Activated naive CD8-positive, alpha-beta T cell treated with anti-CD3 and anti-CD28 coated beads, Interleukin-2, amount 10 ng/mL, durations not matched to agents 7 days and 5 days (primary cell): ENCODE measurements around the gene MYD88. TPM values are rescaled to one million over a fixed set of nuclear protein-coding genes. Genes with fewer than 3 reads are reported as not detected.
A peak's percentile ranks its signal among the peaks of the same experiment; 100 is the strongest.

Source experiments
- ATAC-seq: fragments of 150-1000 bp; cut with Tn5 transposase; one replicate; pipeline ENCODE4 v1.10.0; 2021; ENCODE audit warnings: low read depth, moderate library complexity
- POLR2A ChIA-PET: fragments of 350-600 bp; sonication (Branson Sonifier 250); formaldehyde crosslinking; loops from one replicate; lab custom pipeline; 2021; ENCODE audit warnings: antibody characterized with exemption; lab: Charles Lee
- DNase-seq: peaks from one replicate; pipeline ENCODE4 v3.0.0; 2021
- H3K27ac Mint-ChIP-seq: one replicate; pipeline ENCODE4 v1.8.0; 2022; ENCODE audit warnings: mild to moderate bottlenecking, mixed read lengths
- H3K27me3 Mint-ChIP-seq: one replicate; pipeline ENCODE4 v1.8.0; 2022; ENCODE audit warnings: mild to moderate bottlenecking, moderate library complexity, mixed read lengths
- H3K36me3 Mint-ChIP-seq: one replicate; pipeline ENCODE4 v1.8.0; 2021; ENCODE audit warnings: mild to moderate bottlenecking, mixed read lengths
- H3K4me1 Mint-ChIP-seq: one replicate; pipeline ENCODE4 v1.8.0; 2021; ENCODE audit warnings: mixed read lengths
- H3K4me3 Mint-ChIP-seq: one replicate; pipeline ENCODE4 v1.8.0; 2022; ENCODE audit warnings: mild to moderate bottlenecking, moderate library complexity, mixed read lengths
- H3K9me3 Mint-ChIP-seq: one replicate; pipeline ENCODE4 v1.8.0; 2021; ENCODE audit warnings: mixed read lengths
- total RNA-seq, 2 experiments: library from RNA; stranded (reverse); gene quantifications; one replicate each; pipeline ENCODE4 v1.2.3, GENCODE V29; 2021

MYD88 gene
- total RNA-seq, 2 experiments from 2014 or later: 68.5 to 70.6 TPM

DNA sequence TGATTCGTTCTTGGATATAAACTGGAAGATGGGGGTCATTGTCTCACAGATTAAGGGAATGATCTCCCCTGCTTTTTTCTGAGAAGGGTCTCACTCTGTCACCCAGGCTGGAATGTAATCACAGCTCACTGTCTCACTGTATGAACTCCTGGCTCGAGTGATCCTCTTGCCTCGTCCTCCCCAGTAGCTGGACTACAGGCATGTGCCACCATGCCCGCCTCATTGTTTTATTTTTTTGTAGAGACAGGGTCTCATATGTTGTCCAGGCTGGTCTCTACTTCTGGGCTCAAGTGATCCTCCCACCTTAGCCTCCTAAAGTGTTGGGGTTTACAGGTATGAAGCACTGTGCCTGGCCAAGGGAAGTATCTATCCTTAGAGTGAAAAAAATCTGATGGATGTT is 32.3 kb downstream of the MYD88 start:
- no peak overlapping the region for H3K4me3 Mint-ChIP-seq
- H3K36me3 Mint-ChIP-seq: peaks cover 27% of the 10 kb centered on the region
- POLR2A ChIA-PET: no interaction called here
- no peak for ATAC-seq
- H3K9me3 Mint-ChIP-seq: no peaks in the 10 kb centered on the region
- H3K27ac Mint-ChIP-seq: no peak overlapping the region
- DNase-seq: no peak
- H3K4me1 Mint-ChIP-seq: peaks cover 65% of the 10 kb centered on the region
- H3K27me3 Mint-ChIP-seq: no peaks in the 10 kb centered on the region

DNA sequence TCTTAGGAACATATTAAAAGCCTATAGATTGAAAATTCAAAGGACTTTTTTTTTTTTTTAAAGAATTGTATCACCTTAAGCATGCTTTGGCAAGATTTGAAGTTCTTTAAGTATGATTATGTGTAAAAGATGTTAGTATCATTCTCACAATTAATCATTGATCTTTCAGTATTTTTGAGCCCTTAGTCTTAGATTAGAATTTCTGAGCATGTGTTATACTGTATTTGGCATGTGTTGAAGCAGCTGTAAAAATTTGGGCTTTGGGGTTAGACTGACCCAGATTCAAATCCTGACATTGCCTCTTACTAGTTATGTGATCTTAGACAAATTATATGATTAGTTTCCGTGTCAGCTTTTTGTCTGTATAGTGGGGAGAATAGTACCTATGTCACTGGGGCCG is 33.2 kb downstream of the MYD88 start:
- H3K4me3 Mint-ChIP-seq: no peak overlapping the region
- no peak for ATAC-seq
- no peaks in the 10 kb centered on the region for H3K9me3 Mint-ChIP-seq
- H3K36me3 Mint-ChIP-seq: peaks cover 27% of the 10 kb centered on the region
- peaks cover 63% of the 10 kb centered on the region for H3K4me1 Mint-ChIP-seq
- no peak for DNase-seq
- H3K27me3 Mint-ChIP-seq: no peaks in the 10 kb centered on the region
- POLR2A ChIA-PET: no interaction called here
- H3K27ac Mint-ChIP-seq: no peak overlapping the region

DNA sequence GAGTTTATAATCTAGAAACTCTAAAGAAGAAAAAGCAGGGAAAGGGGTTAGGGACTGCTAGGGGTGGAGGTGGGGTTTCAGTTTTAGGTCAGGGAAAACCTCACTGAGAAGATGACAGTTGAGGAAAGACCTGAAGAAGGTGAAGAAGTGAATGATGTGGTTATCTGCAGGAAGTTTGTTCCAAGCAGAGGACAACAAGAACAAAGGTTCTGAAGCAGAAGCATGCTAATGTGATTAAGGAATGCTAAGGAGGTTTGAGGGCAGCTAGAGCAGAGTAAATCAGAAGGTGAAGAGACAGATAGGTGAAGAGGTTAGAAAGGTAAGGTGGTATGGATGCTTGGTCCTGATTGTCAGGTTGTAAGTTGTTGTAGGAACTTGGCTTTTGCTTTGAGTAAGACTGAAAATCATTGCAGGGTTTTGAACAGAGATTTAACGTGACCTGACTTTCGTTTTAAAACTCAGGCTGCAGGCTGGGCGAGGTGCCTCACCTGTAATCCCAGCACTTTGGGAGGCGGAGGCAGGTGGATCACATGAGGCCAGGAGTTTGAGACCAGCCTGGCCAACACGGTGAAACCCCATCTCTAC is 35.5 kb downstream of the MYD88 start:
- ATAC-seq: peak; percentile 38
- peaks cover 24% of the 10 kb centered on the region for H3K36me3 Mint-ChIP-seq
- no peaks in the 10 kb centered on the region for H3K9me3 Mint-ChIP-seq
- peaks cover 49% of the 10 kb centered on the region for H3K4me1 Mint-ChIP-seq
- peak overlapping the region; percentile 54 for H3K4me3 Mint-ChIP-seq
- H3K27ac Mint-ChIP-seq: peak overlapping the region; percentile 24
- POLR2A ChIA-PET: no interaction called here
- no peak for DNase-seq
- no peaks in the 10 kb centered on the region for H3K27me3 Mint-ChIP-seq

DNA sequence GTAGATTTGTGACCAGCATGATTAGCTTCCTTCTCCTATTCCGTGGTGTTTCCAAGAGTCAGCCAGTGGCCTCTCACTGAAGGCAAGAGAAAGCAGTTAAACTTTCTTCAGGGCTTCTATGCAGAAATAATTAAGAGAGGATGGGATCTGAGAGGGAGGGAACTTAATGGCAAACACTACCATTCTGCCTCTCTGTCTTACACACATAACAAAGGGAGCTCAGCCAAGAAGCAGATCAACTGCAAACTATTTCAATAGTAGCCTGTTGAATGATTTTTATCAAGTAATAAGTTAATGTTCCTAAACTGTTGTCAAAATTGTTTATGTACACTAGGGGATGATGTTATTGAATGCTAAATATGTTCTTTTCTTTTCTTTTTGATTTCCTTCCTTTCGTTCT is 38.7 kb downstream of the MYD88 start:
- H3K27ac Mint-ChIP-seq: no peak overlapping the region
- peaks cover 35% of the 10 kb centered on the region for H3K4me1 Mint-ChIP-seq
- H3K9me3 Mint-ChIP-seq: no peaks in the 10 kb centered on the region
- no peak for DNase-seq
- no peak overlapping the region for H3K4me3 Mint-ChIP-seq
- peaks cover 25% of the 10 kb centered on the region for H3K36me3 Mint-ChIP-seq
- no peak for ATAC-seq
- POLR2A ChIA-PET: interaction anchor here (0.7 kb wide), 1 partner anchor 12 kb away, joined by 3 read pairs; the partner anchor contains the start of gene OXSR1
- no peaks in the 10 kb centered on the region for H3K27me3 Mint-ChIP-seq

DNA sequence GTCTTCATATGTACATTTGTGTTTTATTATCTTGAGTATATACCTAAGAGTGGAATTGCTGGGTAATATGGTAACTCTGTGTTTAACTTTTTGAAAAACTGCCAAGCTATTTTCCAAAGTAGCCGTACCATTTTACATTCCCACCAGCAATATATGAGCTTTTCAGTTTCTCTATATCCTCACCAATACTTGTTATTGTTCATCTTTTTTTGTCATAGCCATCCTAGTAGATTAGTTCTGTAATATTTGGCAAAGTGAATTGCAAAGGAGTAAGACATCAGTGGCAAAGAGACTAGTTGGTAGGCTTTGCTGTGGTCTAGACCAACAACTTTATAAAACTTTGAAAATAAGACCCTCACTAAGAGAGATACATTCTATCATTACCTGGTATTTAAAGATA is 48.3 kb downstream of the MYD88 start:
- no peak overlapping the region for H3K27ac Mint-ChIP-seq
- DNase-seq (no peak), ATAC-seq (no peak)
- peaks cover 14% of the 10 kb centered on the region for H3K4me1 Mint-ChIP-seq
- no peaks in the 10 kb centered on the region for H3K27me3 Mint-ChIP-seq
- POLR2A ChIA-PET: no interaction called here
- no peak overlapping the region for H3K4me3 Mint-ChIP-seq
- H3K36me3 Mint-ChIP-seq: peaks cover 43% of the 10 kb centered on the region
- peaks cover 2% of the 10 kb centered on the region for H3K9me3 Mint-ChIP-seq

DNA sequence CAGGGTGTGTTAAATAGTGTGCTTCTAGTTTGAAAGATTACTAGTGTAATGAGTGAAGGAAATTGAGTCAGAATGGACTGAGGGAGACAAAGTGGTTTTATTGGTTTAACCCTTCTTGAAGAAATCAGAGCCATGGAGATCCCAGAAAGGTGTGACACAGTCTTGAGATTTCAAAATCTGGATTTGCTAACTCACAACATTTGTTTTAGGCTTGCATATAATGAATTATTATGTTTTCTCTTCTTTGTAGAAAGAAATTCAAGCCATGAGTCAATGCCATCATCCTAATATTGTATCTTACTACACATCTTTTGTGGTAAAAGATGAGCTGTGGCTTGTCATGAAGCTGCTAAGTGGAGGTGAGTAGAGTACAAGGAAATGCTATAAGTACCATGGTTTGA is 52.0 kb downstream of the MYD88 start:
- H3K27ac Mint-ChIP-seq: peak overlapping the region; percentile 26
- ATAC-seq: peak; percentile 54
- peaks cover 43% of the 10 kb centered on the region for H3K36me3 Mint-ChIP-seq

More for the DNA sequence above, 52.0 kb downstream of the MYD88 start:
- no peaks in the 10 kb centered on the region for H3K27me3 Mint-ChIP-seq
- H3K4me3 Mint-ChIP-seq: no peak overlapping the region
- peaks cover 10% of the 10 kb centered on the region for H3K4me1 Mint-ChIP-seq
- POLR2A ChIA-PET: interaction anchor here (3.4 kb wide), 1 partner anchor 25 kb away, joined by 18 read pairs; the partner anchor contains the start of gene OXSR1
- H3K9me3 Mint-ChIP-seq: peaks cover 2% of the 10 kb centered on the region
- DNase-seq: no peak

Other genes with a start within 250 kb of the MYD88 start
- gene VILL, start 147.9 kb upstream of the MYD88 start, total RNA-seq: 10 to 100 TPM; 25.2 to 25.3 TPM
- gene PLCD1, start 109.0 kb upstream of the MYD88 start, total RNA-seq: 10 to 100 TPM; 36.5 to 45.4 TPM
- 1 to 10 TPM; 3.2 to 3.7 TPM for gene DLEC1, start 99.5 kb upstream of the MYD88 start, total RNA-seq
- gene ACAA1, start 1.5 kb upstream of the MYD88 start, total RNA-seq: 10 to 100 TPM; 89.0 to 93.5 TPM
- 10 to 100 TPM; 54.0 to 55.0 TPM for gene OXSR1, start 26.9 kb downstream of the MYD88 start, total RNA-seq
- gene SLC22A13, start 127.2 kb downstream of the MYD88 start, total RNA-seq: under 1 TPM; 0.57 to 0.61 TPM
- gene SLC22A14, start 143.6 kb downstream of the MYD88 start, total RNA-seq: under 1 TPM; 0.17 to 0.22 TPM
- gene XYLB, start 208.1 kb downstream of the MYD88 start, total RNA-seq: 1 to 10 TPM; 2.6 to 3.1 TPM